HG03575 (cell line): ENCODE measurements around the gene KIAA0408.
"Not testable (repeated sequence)": the region's sequence is repeated elsewhere in the genome, so short reads cannot be mapped to it uniquely, and the experiment has no call there.

Experiments
- ATAC-seq: cut with Tn5 transposase; IDR thresholded peaks from one replicate; pipeline ENCODE4 v1.9.1; 2021; ENCODE audit not compliant: unreplicated experiment, insufficient number of reproducible peaks, low FRiP score; ENCODE audit errors: extremely low read depth

Gene KIAA0408

GRCh38 chr6:127428562-127428961, 30.6 kb downstream of the KIAA0408 start:
- not testable (repeated sequence) for ATAC-seq

- ATAC-seq, result no peak
Measured at GRCh38 chr6:127423921-127424320, 35.3 kb downstream of the KIAA0408 start.

- ATAC-seq, result not testable (repeated sequence)
Measured at GRCh38 chr6:127421164-127421563, 38.0 kb downstream of the KIAA0408 start.

GRCh38 chr6:127420556-127420955, 38.6 kb downstream of the KIAA0408 start:
- ATAC-seq, result peak; percentile 100

GRCh38 chr6:127415096-127415495, 44.1 kb downstream of the KIAA0408 start:
- ATAC-seq, result no peak

GRCh38 chr6:127413123-127413522, 46.1 kb downstream of the KIAA0408 start:
- not testable (repeated sequence) for ATAC-seq

- ATAC-seq, result not testable (repeated sequence)
Measured at GRCh38 chr6:127412016-127412415, 47.2 kb downstream of the KIAA0408 start.
